HepG2 (cell line): ENCODE results near the gene MAPKAPK3. TPM values are rescaled to one million over a fixed set of nuclear protein-coding genes. Genes with fewer than 3 reads are reported as not detected.

Experiments used
- ATAC-seq: fragments of 200-7000 bp; cut with Tn5 transposase; 3 replicates; pipeline ENCODE4 v1.9.1; 2020; ENCODE audit warnings: mild to moderate bottlenecking, moderate library complexity
- BruUV-seq: library from RNA; stranded (reverse); fragments of 400-500 nt; replicated peaks from 2 replicates; lab custom pipeline; 2021; lab: Mats Ljungman, UMichigan
- CTCF ChIA-PET: fragments of 300-600 bp; formaldehyde crosslinking; extraction: SDS; loops from one replicate; lab custom pipeline; 2021; ENCODE audit warnings: low total read pairs, inconsistent platforms, low intra/inter-chr PET ratio; lab: Yijun Ruan, JAX
- POLR2A ChIA-PET: fragments of 350-600 bp; sonication (Branson Sonifier 250); formaldehyde crosslinking; loops from one replicate; lab custom pipeline; 2020; ENCODE audit warnings: antibody characterized with exemption, inconsistent platforms; lab: Yijun Ruan, JAX
- DNase-seq: peaks from one replicate; pipeline ENCODE4 v3.0.0-alpha.2; 2015; ENCODE audit warnings: low spot score
- FAIRE-seq: peaks from 3 replicates; lab custom pipeline; 2011; peaks lifted over from hg19 to GRCh38; lab: Jason Lieb, UNC
- H2AFZ ChIP-seq: one replicate; pipeline ENCODE4 v1.6.1; 2011; ENCODE audit warnings: low read length, inconsistent platforms
- H3K27ac ChIP-seq: fragments of 300-600 bp; 3 replicates; pipeline ENCODE4 v1.8.0; 2011; ENCODE audit warnings: mixed run types, mild to moderate bottlenecking, mixed read lengths, low read length, inconsistent platforms; ENCODE audit not compliant: insufficient read depth; ENCODE audit errors: extremely low read length
- H3K27me3 ChIP-seq, 2 experiments: fragments of 200-600 bp in 1 of 2; 2 replicates in 1 of 2; 3 replicates in 1 of 2; pipeline versions ENCODE4 v1.6.0 to v1.8.0; 2011; ENCODE audit warnings: low read length in 2 of 2, mild to moderate bottlenecking in 2 of 2, moderate library complexity in 2 of 2, inconsistent platforms in 1 of 2; ENCODE audit not compliant: insufficient read depth in 2 of 2, control insufficient read depth in 1 of 2
- H3K36me3 ChIP-seq, 2 experiments: fragments of 200-600 bp in 1 of 2; replicated peaks in 1 of 2; 2 replicates in 1 of 2; 3 replicates in 1 of 2; pipeline versions ENCODE4 v1.5.1 to v1.8.0; 2011; ENCODE audit warnings: low read length in 2 of 2, inconsistent platforms in 1 of 2; ENCODE audit not compliant: insufficient read depth in 2 of 2, control insufficient read depth in 1 of 2
- H3K4me1 ChIP-seq: 2 replicates; pipeline ENCODE4 v1.5.1; 2012; ENCODE audit warnings: low read length, inconsistent platforms; ENCODE audit not compliant: insufficient read depth
- H3K4me2 ChIP-seq: 2 replicates; pipeline ENCODE4 v1.6.0; 2011; ENCODE audit warnings: low read depth, low read length, inconsistent platforms
- H3K4me3 ChIP-seq, 3 experiments: fragments of 200-600 bp in 1 of 3; sonication (generic), shearing (Covaris generic) in 1 of 3; replicated peaks in 1 of 3; 2 replicates each; pipeline ENCODE4 v1.5.1; 2011 to 2016; ENCODE audit warnings: low read length in 3 of 3, inconsistent platforms in 2 of 3, low read depth in 2 of 3, mild to moderate bottlenecking in 2 of 3, control low read depth in 1 of 3, mixed read lengths in 1 of 3; ENCODE audit not compliant: insufficient read depth in 1 of 3
- H3K79me2 ChIP-seq: one replicate; pipeline ENCODE4 v1.6.1; 2011; ENCODE audit warnings: low read length, inconsistent platforms; ENCODE audit not compliant: insufficient read depth
- H3K9ac ChIP-seq: 2 replicates; pipeline ENCODE4 v1.6.0; 2011; ENCODE audit warnings: mild to moderate bottlenecking, low read depth, low read length, inconsistent platforms; ENCODE audit not compliant: insufficient read depth
- H3K9me3 ChIP-seq: 2 replicates; pipeline ENCODE4 v1.5.1; 2012; ENCODE audit warnings: mild to moderate bottlenecking, low read length
- H4K20me1 ChIP-seq: 2 replicates; pipeline ENCODE4 v1.6.0; 2011; ENCODE audit warnings: inconsistent platforms, mild to moderate bottlenecking, low read length, moderate library complexity; ENCODE audit not compliant: insufficient read depth
- ATF1 ChIP-seq: IDR thresholded peaks from 2 replicates; pipeline ENCODE4 v1.6.1; 2016; ENCODE audit warnings: mild to moderate bottlenecking, control low read depth
- DMAP1 ChIP-seq: IDR thresholded peaks from 2 replicates; pipeline ENCODE4 v1.6.1; 2016
- FOXP4 ChIP-seq: sonication (generic); formaldehyde crosslinking; IDR thresholded peaks from 2 replicates; pipeline ENCODE4 v1.4.0; 2020; ENCODE audit warnings: missing genetic modification reagents
- HNRNPK ChIP-seq: fragments of 200-400 bp; formaldehyde crosslinking; IDR thresholded peaks from 2 replicates; pipeline ENCODE4 v1.6.1; 2018; ENCODE audit warnings: low read length, low read depth, moderate library complexity, mild to moderate bottlenecking; ENCODE audit not compliant: poor library complexity, severe bottlenecking
- HOXA7 ChIP-seq: sonication (generic); formaldehyde crosslinking; IDR thresholded peaks from 2 replicates; pipeline ENCODE4 v1.8.1; 2022; ENCODE audit warnings: mild to moderate bottlenecking, missing genetic modification reagents, moderate library complexity
- ISL2 ChIP-seq: sonication (generic); formaldehyde crosslinking; IDR thresholded peaks from 2 replicates; pipeline ENCODE4 v1.5.0; 2020; ENCODE audit warnings: missing genetic modification reagents
- KDM5B ChIP-seq: sonication (generic); formaldehyde crosslinking; IDR thresholded peaks from 2 replicates; pipeline ENCODE4 v1.4.0; 2020; ENCODE audit warnings: missing genetic modification reagents, mild to moderate bottlenecking, borderline replicate concordance
- MAZ ChIP-seq, 2 experiments: sonication (generic) in 1 of 2; formaldehyde crosslinking in 1 of 2; IDR thresholded peaks; 2 replicates each; pipeline versions ENCODE4 v1.5.0 to v1.6.1; 2012 to 2020; ENCODE audit warnings: low read depth in 2 of 2, mild to moderate bottlenecking in 2 of 2, borderline replicate concordance in 1 of 2, improper control_type of control experiment in 1 of 2, low read length in 1 of 2, missing genetic modification reagents in 1 of 2, moderate library complexity in 1 of 2
- MTF1 ChIP-seq: sonication (generic); formaldehyde crosslinking; IDR thresholded peaks from 2 replicates; pipeline ENCODE4 v1.5.0; 2020; ENCODE audit warnings: missing genetic modification reagents
- NFYB ChIP-seq: sonication (generic); formaldehyde crosslinking; IDR thresholded peaks from 2 replicates; pipeline ENCODE4 v1.4.0; 2020; ENCODE audit warnings: missing genetic modification reagents
- PTBP1 ChIP-seq: fragments of 200-400 bp; formaldehyde crosslinking; IDR thresholded peaks from 2 replicates; pipeline ENCODE4 v1.6.1; 2018; ENCODE audit warnings: low read length, low read depth; ENCODE audit not compliant: poor library complexity, severe bottlenecking
- SSRP1 ChIP-seq: IDR thresholded peaks from 2 replicates; pipeline ENCODE4 v1.6.1; 2016; ENCODE audit warnings: control low read depth
- TAF1 ChIP-seq: sonication (generic); formaldehyde crosslinking; IDR thresholded peaks from 2 replicates; pipeline ENCODE4 v1.4.0; 2020; ENCODE audit warnings: missing genetic modification reagents
- TSC22D2 ChIP-seq: sonication (generic); formaldehyde crosslinking; IDR thresholded peaks from 2 replicates; pipeline ENCODE4 v1.5.1; 2020; ENCODE audit warnings: missing genetic modification reagents, mild to moderate bottlenecking, borderline replicate concordance
- ZFP82 ChIP-seq: sonication (generic); formaldehyde crosslinking; IDR thresholded peaks from 2 replicates; pipeline ENCODE4 v1.5.1; 2020; ENCODE audit warnings: mild to moderate bottlenecking, missing genetic modification reagents, borderline replicate concordance
- ZNF280D ChIP-seq: sonication (generic); formaldehyde crosslinking; IDR thresholded peaks from 2 replicates; pipeline ENCODE4 v1.5.1; 2020; ENCODE audit warnings: mild to moderate bottlenecking, missing genetic modification reagents
- ZNF580 ChIP-seq: IDR thresholded peaks from 2 replicates; pipeline ENCODE4 v1.6.1; 2016; ENCODE audit warnings: low read depth, borderline replicate concordance
- WGBS: methylation state at CpG from one replicate; pipeline ENCODE4 v1.1.6; 2017; ENCODE audit warnings: low lambda C conversion rate; 5-methylcytosine and 5-hydroxymethylcytosine counted together
- in situ Hi-C: cut with HindIII; loops from 2 replicates; pipeline ENCODE4 v1.10.0; 2017; ENCODE audit warnings: low pct_unique_long_range_greater_than_20kb; ENCODE audit not compliant: extremely low pct_ligation_motif_present
- intact Hi-C: fragments of 100-400 bp; cut with micrococcal nuclease; formaldehyde crosslinking; loops from one replicate; pipeline ENCODE4 v1.10.0; 2022; ENCODE audit not compliant: unreplicated experiment
- polyA plus RNA-seq, 8 experiments: library from polyadenylated mRNA; depleted of rRNA in 3 of 8; stranded (reverse) in 7 of 8; unstranded in 1 of 8; fragments of >200 nt; fragmentation: Illumina TruSeq in 4 of 8; extraction: Trizol in 4 of 8; gene quantifications; 2 replicates each; pipeline versions ENCODE4 v1.2.1 to v1.2.3, GENCODE V29; 2011 to 2016; ENCODE audit warnings: low read depth in 4 of 8, missing spikeins in 1 of 8, mixed read lengths in 1 of 8; ENCODE audit not compliant: insufficient read depth in 1 of 8
- total RNA-seq, 5 experiments: library from RNA; depleted of rRNA; stranded (reverse); fragments of >200 nt; fragmentation: Illumina TruSeq; extraction: Trizol; gene quantifications; 2 replicates each; pipeline ENCODE4 v1.2.3, GENCODE V29; 2016; ENCODE audit warnings: low read depth in 1 of 5

Gene MAPKAPK3
- total and polyA plus RNA-seq, 2 of the 13 experiments (the other 11 are each of a cell fraction or from before 2014, with no cell fraction given), result 39.9 to 41.2 TPM

GRCh38 chr3:50611464-50612233 lies 5.3 kb upstream of the MAPKAPK3 start, which contains the start of gene CISH:
Gene CISH (minus strand): TSS chr3:50611774. CDS start chr3:50611650, 124 bp downstream.
- H3K27me3 ChIP-seq, result peaks cover 0 to 10% of the 10 kb centered on the region in 2 experiments; a peak in 1 of 5 replicates
- peak; percentile 91 for DNase-seq
- in situ Hi-C loops, result loop anchor here (5.0 kb wide), 1 partner anchor 39 kb away; no protein-coding TSS in a partner anchor
- peak within 1 kb of the TSS; percentile 83 for H3K4me2 ChIP-seq
- peak within 1 kb of the TSS; percentile 32 to 76 (median 55); a peak in 5 of 6 replicates for H3K4me3 ChIP-seq
- peak; percentile 83 for ATAC-seq
- ChIA-PET CTCF (interaction anchor here (8.0 kb wide), 1 partner anchor 40 kb away, joined by 182 read pairs; the partner anchor contains the start of gene HEMK1), POLR2A (interaction anchor here (0.6 to 4.5 kb wide), 16 partner anchors 10 to 1060 kb away, joined by 3 to 101 read pairs (median 6); partner anchors contain the start of genes C3orf18, DCAF1, HEMK1 and MANF)
- H2AFZ ChIP-seq, result no peak within 1 kb of the TSS
- H4K20me1 ChIP-seq, result no peaks in the 10 kb centered on the region
- BruUV-seq, result no TSS peak
- H3K79me2 ChIP-seq, result no peaks in the 10 kb centered on the region
- H3K9me3 ChIP-seq, result no peaks in the 10 kb centered on the region
- H3K9ac ChIP-seq, result peak within 1 kb of the TSS; percentile 61; the same call in 1 of the 2 replicates
- H3K36me3 ChIP-seq, result peaks cover 0 to 5% of the 10 kb centered on the region in 2 experiments; a peak in 1 of 5 replicates
- under 1% methylated on average over 19 of the region's 75 CpGs for WGBS
- intact Hi-C loops, result loop anchor here (1.0 to 10.0 kb wide), 3 partner anchors 10 to 353 kb away; no protein-coding TSS in a partner anchor
- H3K4me1 ChIP-seq, result peaks cover 44% of the 10 kb centered on the region
- peak within 1 kb of the TSS; percentile 19 for H3K27ac ChIP-seq
- peak; percentile 79 for FAIRE-seq
- TF ChIP-seq FOXP4 (CRISPR knock-in tag), result peak; percentile 74
- TF ChIP-seq PTBP1, result no peak
- no peak for TF ChIP-seq SSRP1 (CRISPR knock-in tag)
- TF ChIP-seq ZNF280D (CRISPR knock-in tag), result no peak
- TF ChIP-seq DMAP1 (CRISPR knock-in tag), result no peak; the same call in 1 of the 2 replicates
- TF ChIP-seq MTF1 (CRISPR knock-in tag), result no peak
- no peak; the same call in 1 of the 2 replicates for TF ChIP-seq KDM5B
- peak; percentile 60 for TF ChIP-seq HNRNPK
- TF ChIP-seq NFYB (CRISPR knock-in tag), result peak; percentile 88
- no peak for TF ChIP-seq TSC22D2 (CRISPR knock-in tag)
- TF ChIP-seq MAZ (IDR thresholded peaks at IDR 0.05; ENCODE audit: borderline replicate concordance, low read depth, low read length), result 0 out of 2 replicates have a peak, but pooled peaks have one; percentile 26
- peak; percentile 70 for TF ChIP-seq MAZ (CRISPR knock-in tag; IDR thresholded peaks at IDR 0.05; ENCODE audit: low read depth)
- no peak for TF ChIP-seq HOXA7 (CRISPR knock-in tag)
- TF ChIP-seq ZNF580 (CRISPR knock-in tag), result no peak
- peak; percentile 88 for TF ChIP-seq ISL2 (CRISPR knock-in tag)
- peak; percentile 62; the same call in 1 of the 2 replicates for TF ChIP-seq ZFP82 (CRISPR knock-in tag)
- TF ChIP-seq TAF1, result peak; percentile 69
- TF ChIP-seq ATF1 (CRISPR knock-in tag), result no peak
